Body of pancreas (tissue), 4 donors: ENCODE results near the gene EFCAB6. TPM values are rescaled to one million over a fixed set of nuclear protein-coding genes. Genes with fewer than 3 reads are reported as not detected.

Experiments used
- ATAC-seq: fragments of 150-250 bp; one replicate; pipeline ENCODE4 v1.9.1; 2016
- DNase-seq, 4 donors: peaks; one replicate each; pipeline ENCODE4 v3.0.0-alpha.2; 2019
- H3K27ac ChIP-seq, 4 donors: fragments of 200-600 bp; sonication (generic); 1 replicate in 3 of 4; 2 replicates in 1 of 4; pipeline versions ENCODE4 v1.5.1 to v1.6.1; 2016 to 2019; ENCODE audit warnings: mild to moderate bottlenecking in 1 of 4, mixed read lengths in 1 of 4, moderate library complexity in 1 of 4
- H3K27me3 ChIP-seq, 2 donors: fragments of 200-600 bp; sonication (generic); one replicate each; pipeline ENCODE4 v1.6.0; 2016; ENCODE audit warnings: mild to moderate bottlenecking in 1 of 2
- H3K36me3 ChIP-seq, 2 donors: fragments of 200-600 bp; sonication (generic); replicated peaks in 1 of 2; 2 replicates each; pipeline ENCODE4 v1.5.1; 2016; ENCODE audit warnings: low read depth in 2 of 2; ENCODE audit not compliant: insufficient read depth in 1 of 2
- H3K4me1 ChIP-seq: fragments of 200-600 bp; sonication (generic); one replicate; pipeline ENCODE4 v1.6.0; 2016
- H3K4me3 ChIP-seq, 2 donors: fragments of 200-600 bp; sonication (generic); 1 replicate in 1 of 2; 2 replicates in 1 of 2; pipeline ENCODE4 v1.5.1; 2016 to 2019
- H3K9me3 ChIP-seq, 3 donors: fragments of 200-600 bp; sonication (generic); 1 replicate in 2 of 3; 2 replicates in 1 of 3; pipeline ENCODE4 v1.5.1; 2016
- CTCF ChIP-seq, 7 experiments: fragments of 450-650 bp in 4 of 7; fragments of 200-600 bp in 3 of 7; sonication (generic) in 3 of 7; IDR thresholded peaks; one replicate each; pipeline ENCODE4 v1.5.1; 2016 to 2019; ENCODE audit warnings: antibody characterized with exemption in 7 of 7
- POLR2A ChIP-seq, 3 donors: fragments of 450-650 bp; IDR thresholded peaks; one replicate each; pipeline ENCODE4 v1.6.1; 2016; ENCODE audit warnings: antibody characterized with exemption in 3 of 3, mild to moderate bottlenecking in 2 of 3
- WGBS, 2 donors: methylation state at CpG; one replicate each; pipeline ENCODE4 v1.1.5; 2017; 5-methylcytosine and 5-hydroxymethylcytosine counted together
- intact Hi-C: fragments of 100-400 bp; cut with DNase I; formaldehyde crosslinking; loops from one replicate; pipeline ENCODE4 v1.15.1; 2023
- total RNA-seq, 2 donors: library from RNA; depleted of rRNA; stranded (reverse); fragments of >200 nt; gene quantifications; one replicate each; pipeline ENCODE4 v1.1.0, GENCODE V29; 2016

EFCAB6 gene
- total RNA-seq, 2 donors from 2014 or later, result 4.0 to 4.4 TPM

GRCh38 chr22:43734370-43735150 lies 77.5 kb downstream of the EFCAB6 start:
- intact Hi-C loops, result no loop called here
- Histone ChIP-seq H3K4me3 (no peak overlapping the region), H3K36me3 (no peaks in the 10 kb centered on the region), H3K27ac (no peak overlapping the region), H3K9me3 (no peaks in the 10 kb centered on the region), H3K4me1 (no peaks in the 10 kb centered on the region), H3K27me3 (no peaks in the 10 kb centered on the region)
- TF ChIP-seq CTCF (IDR thresholded peaks at IDR 0.05) (no peak), POLR2A (IDR thresholded peaks at IDR 0.05) (no peak)
- ATAC-seq, result no peak
- no peak for DNase-seq
- 80 to 84% methylated on average over 9 of the region's 9 CpGs for WGBS, 2 donors

GRCh38 chr22:43733138-43733537 lies 79.0 kb downstream of the EFCAB6 start:
- TF ChIP-seq POLR2A (IDR thresholded peaks at IDR 0.05), result no peak
- no peak for TF ChIP-seq CTCF (IDR thresholded peaks at IDR 0.05)
- Histone ChIP-seq H3K9me3 (no peaks in the 10 kb centered on the region), H3K4me3 (no peak overlapping the region), H3K36me3 (no peaks in the 10 kb centered on the region), H3K27ac (no peak overlapping the region), H3K4me1 (no peaks in the 10 kb centered on the region), H3K27me3 (no peaks in the 10 kb centered on the region)
- no peak for ATAC-seq
- 87% methylated on average over 2 of the region's 2 CpGs for WGBS, 2 donors
- no peak for DNase-seq
- intact Hi-C loops, result no loop called here

- no peaks in the 10 kb centered on the region for H3K9me3 ChIP-seq
- DNase-seq (no peak), ATAC-seq (no peak)
- intact Hi-C loops, result no loop called here
- H3K27ac ChIP-seq, result no peak overlapping the region
- TF ChIP-seq POLR2A (IDR thresholded peaks at IDR 0.05), result no peak
- H3K27me3 ChIP-seq, result no peaks in the 10 kb centered on the region
- H3K36me3 ChIP-seq, result no peaks in the 10 kb centered on the region
- H3K4me1 ChIP-seq, result no peaks in the 10 kb centered on the region
- no peak overlapping the region for H3K4me3 ChIP-seq
- WGBS, 2 donors, result 77% methylated on average over 5 of the region's 5 CpGs
Observed at GRCh38 chr22:43731988-43732387, 80.1 kb downstream of the EFCAB6 start.

- intact Hi-C loops, result no loop called here
- no peaks in the 10 kb centered on the region for H3K4me1 ChIP-seq
- no peaks in the 10 kb centered on the region for H3K36me3 ChIP-seq
- no peaks in the 10 kb centered on the region for H3K9me3 ChIP-seq
- ATAC-seq (no peak), DNase-seq (no peak)
- no peak overlapping the region for H3K27ac ChIP-seq
- H3K27me3 ChIP-seq, result no peaks in the 10 kb centered on the region
- WGBS, 2 donors, result 74 to 83% methylated on average over 1 of the region's 1 CpG
- TF ChIP-seq CTCF (IDR thresholded peaks at IDR 0.05), result no peak
- no peak for TF ChIP-seq POLR2A (IDR thresholded peaks at IDR 0.05)
- no peak overlapping the region for H3K4me3 ChIP-seq
Observed at GRCh38 chr22:43726964-43727543, 85.1 kb downstream of the EFCAB6 start.

GRCh38 chr22:43726322-43726721 lies 85.8 kb downstream of the EFCAB6 start:
- Histone ChIP-seq H3K27ac (no peak overlapping the region), H3K9me3 (no peaks in the 10 kb centered on the region), H3K4me1 (no peaks in the 10 kb centered on the region), H3K27me3 (no peaks in the 10 kb centered on the region), H3K36me3 (no peaks in the 10 kb centered on the region), H3K4me3 (no peak overlapping the region)
- TF ChIP-seq CTCF (IDR thresholded peaks at IDR 0.05) (no peak), POLR2A (IDR thresholded peaks at IDR 0.05) (no peak)
- intact Hi-C loops, result no loop called here
- DNase-seq, result no peak
- no peak for ATAC-seq
